ENCODE measurements around the gene PLSCR4.
"Not testable (repeated sequence)": the region's sequence is repeated elsewhere in the genome, so short reads cannot be mapped to it uniquely, and the experiment has no call there.

PLSCR4 gene

DNA sequence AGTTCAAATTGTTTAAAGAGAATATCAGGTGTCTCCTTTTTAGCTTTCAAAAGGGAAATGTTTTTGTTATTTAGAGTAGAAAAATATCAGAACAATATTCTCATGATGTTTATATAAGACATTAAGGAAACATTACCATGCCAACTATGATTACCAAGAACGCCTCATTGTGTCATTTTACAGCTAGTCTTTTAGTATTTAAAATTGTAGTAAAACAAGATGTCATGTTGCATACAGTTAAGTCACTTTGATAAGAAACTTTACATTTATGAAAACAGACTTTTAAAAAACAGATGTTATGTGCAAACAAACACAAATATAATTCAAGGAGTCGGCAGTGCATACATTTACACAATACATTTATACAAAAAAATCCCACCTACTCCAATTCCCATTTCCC is 4.4 kb downstream of the PLSCR4 start:
- no peak for DNase-seq

DNA sequence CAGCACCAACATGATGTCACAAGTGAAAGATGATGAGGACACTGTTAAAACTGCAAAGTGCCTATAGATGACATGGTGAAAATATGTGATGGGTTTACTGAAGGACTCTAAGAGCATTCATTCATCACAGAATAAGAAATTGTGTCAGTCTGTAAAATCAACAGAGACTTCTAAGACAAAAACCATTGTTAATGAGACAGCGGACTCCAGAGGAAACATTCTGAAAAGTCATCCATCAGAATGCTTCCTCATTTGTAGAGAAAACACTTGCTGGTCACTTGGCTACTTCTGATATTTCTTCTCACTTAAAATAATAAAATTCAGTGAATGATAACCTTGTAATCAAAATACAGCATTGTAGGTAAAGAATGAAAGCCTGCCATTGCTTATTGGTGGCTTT is 7.3 kb downstream of the PLSCR4 start:
- DNase-seq, result no peak

DNA sequence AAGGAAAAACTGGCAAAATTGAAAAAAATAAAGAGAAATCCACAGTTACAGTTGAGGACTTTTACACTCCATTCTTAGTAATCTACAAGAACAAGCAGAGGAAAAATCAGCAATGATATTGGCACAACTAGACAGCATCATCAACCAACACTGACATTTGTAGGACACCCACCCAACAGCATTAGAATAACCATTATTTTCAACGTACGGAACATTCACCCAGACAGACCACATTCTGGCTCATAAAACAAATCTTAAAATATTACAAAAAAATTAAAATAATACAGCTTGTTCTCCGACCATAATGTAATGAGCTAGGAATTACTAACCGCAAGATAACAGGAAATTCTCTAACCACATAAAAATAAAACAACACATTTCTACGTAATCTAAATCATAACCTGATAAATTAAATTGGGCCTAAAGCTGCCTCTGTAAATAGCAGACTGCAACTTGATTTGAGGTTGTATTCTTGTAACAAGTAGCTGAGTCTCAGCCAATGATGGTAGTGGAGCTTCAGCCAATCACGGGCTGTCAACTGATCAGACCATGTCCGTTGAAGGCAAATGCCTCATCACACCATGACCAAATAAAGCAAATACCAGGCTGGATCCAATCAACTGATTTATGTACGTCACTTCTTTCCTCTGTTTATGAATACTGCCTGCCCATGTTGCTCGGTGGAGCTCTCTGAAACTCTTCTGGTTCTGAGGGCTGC is 9.2 kb downstream of the PLSCR4 start:
- DNase-seq, result no peak

DNA sequence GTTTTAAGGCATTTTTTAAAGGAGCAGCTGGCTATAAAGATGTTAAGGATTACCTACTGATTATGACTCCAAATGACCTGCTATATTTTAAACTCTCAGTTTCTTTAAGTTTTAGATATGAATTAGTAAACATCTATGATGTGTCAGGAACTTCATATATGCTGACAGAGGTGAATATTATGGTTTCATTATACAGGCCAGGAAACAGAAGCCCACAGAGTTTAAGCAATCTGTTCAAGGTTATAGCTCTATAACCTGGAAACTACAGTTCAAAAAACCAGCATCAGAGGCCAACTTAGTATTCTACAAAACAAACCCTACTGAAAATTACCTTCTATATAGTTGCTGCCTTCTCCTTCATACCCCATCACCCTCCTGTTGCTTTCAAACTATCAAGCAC is 17.4 kb downstream of the PLSCR4 start:
- no peak for DNase-seq

DNA sequence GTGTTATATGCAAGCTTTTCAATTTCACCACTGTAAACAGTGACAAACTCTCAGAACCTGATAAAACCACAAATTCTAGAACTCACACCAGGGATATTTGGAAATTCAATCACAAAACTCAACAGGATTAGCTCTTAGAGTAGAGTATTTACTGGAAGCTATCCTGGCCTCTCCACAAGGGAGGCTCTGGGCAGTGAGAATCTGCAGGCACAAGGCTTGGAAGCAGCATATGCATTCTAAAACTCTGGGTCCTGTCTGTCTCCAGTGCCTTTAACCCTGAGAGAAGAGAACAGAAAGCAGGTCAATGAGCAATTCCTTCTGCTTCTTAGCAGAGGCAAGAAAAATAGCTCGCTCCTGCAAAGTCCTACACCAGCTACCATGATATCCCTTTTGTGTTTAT is 23.4 kb downstream of the PLSCR4 start:
- DNase-seq, result no peak

DNA sequence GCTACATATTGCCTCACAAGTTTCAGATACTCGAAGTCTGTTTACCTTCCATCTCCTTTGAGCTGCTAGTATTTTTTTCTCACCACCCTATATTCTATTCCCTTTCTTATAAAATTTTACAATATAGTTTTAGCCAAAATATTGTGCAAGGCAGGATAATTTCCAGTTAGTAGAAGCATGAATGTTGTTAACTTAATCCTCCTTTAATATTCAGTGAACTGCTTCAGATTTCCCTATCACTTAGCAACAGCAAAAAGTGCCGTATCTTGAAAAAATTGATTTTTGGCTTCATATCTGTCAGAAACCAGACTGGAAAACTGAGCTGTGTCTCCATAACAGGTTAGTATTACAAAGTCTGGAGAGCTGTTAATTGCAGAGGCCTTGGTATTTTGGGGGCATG is 24.0 kb downstream of the PLSCR4 start:
- no peak for DNase-seq

DNA sequence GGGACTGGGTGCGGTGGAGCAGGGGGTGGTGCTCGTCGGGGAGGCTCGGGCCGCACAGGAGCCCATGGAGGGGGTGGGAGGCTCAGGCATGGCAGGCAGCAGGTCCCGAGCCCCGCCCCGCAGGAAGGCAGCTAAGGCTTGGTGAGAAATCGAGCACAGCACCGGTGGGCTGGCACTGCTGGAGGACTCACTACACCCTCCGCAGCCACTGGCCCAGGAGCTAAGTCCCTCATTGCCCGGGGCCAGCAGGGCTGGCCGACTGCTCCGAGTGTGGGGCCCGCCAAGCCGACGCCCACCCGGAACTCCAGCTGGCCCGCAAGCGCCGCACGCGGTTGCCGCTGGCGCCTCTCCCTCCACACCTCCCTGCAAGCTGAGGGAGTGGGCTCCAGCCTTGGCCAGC is 25.4 kb downstream of the PLSCR4 start:
- DNase-seq, result not testable (repeated sequence)

DNA sequence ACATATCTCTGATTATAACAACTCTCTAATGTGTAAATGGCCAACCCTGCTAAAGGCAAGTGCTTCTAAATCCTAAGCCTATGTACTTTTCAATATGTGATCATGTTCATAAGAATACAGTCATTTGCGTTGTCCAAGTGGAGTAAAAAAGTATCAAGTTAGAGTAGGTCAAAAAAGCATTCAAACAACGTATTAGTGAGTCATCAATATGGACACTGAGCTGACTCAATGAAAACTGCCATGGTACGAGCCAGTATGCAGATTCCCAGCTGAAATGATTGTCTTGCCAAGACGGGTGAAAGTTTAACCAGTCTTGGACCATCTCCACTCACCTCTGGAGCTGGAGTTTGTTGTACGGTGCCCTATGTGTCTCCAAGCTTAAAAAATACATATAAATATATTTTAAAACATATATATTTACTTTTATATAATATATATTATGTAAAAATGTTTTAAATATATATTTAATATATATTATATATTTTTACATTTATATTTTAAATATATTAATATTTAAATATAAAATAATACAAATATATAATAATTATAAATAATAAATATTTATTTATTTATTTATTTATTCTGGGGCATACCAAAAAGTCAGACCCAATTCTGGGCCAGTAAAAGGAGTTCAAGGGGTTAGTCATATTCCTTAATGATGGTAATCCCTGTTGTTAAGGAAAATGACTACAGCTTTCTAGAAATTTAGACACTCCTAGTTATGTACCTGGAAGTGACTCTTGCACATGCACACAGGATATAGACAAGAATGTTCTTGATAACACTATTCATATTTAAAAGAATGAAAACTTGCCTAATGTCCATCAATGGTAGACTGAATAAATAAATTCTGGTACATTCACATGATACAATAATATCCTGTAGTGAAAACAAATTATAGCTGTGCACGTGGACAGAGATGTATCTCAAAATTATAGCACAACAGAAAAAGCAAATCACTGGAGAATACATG is 27.2 kb downstream of the PLSCR4 start:
- no peak for DNase-seq

DNA sequence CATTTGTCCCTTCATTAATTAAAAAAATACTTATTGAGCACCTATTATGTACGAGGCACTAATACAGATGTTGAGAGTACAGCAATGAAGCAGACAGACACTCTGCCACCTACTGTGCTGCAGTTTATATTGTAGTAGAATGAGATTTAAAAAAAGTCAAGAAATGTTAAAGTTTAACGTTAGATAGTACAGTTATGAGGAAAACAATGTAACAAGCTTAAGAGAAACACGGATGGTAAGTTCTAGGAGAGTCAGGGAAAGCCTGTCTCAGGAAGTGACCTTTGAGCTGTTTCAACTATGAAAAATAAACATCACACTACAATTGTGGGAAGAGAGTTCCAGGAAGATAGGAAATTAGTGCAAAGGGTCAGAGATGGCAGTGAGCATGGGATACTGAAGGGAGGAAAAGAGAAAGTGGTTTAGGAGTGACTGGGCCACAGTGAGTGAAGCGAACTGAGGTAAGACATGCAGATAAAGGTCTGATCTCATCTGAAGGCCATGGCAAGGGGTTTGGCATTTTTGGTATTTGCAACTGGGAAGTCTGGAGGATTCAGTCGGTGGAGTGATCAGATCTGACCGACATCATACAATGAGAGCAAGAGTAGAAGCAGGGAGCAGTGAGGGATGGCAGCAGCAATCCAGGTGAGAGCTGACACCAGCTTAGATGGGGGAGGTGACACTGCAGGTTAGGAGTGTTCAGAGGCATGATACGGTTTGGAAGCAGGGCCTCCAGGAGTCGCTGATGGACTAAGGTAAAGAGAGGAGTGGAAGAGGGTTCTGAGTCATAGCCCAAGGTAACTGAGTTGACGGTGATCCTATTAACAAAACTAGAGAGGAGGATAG is 28.5 kb downstream of the PLSCR4 start:
- no peak for DNase-seq

DNA sequence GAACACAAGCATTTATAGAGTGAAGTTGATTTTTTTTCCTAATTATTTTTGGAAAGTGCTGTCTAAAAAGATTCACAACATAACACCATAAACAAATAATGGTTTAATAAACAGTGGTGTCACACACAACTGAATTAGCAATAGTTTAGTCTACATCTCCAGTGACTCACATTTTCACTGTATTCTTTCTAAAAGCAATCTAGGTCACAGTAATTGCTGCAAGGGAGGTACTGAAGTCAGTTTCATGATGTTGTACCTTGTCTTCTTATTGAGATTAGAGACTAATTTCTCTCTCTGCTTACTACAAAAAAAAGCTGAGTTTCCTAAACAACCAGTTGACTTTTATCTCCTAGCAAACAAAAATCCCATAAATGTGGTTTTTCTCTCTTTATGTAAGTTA is 29.6 kb downstream of the PLSCR4 start:
- no peak for DNase-seq

DNA sequence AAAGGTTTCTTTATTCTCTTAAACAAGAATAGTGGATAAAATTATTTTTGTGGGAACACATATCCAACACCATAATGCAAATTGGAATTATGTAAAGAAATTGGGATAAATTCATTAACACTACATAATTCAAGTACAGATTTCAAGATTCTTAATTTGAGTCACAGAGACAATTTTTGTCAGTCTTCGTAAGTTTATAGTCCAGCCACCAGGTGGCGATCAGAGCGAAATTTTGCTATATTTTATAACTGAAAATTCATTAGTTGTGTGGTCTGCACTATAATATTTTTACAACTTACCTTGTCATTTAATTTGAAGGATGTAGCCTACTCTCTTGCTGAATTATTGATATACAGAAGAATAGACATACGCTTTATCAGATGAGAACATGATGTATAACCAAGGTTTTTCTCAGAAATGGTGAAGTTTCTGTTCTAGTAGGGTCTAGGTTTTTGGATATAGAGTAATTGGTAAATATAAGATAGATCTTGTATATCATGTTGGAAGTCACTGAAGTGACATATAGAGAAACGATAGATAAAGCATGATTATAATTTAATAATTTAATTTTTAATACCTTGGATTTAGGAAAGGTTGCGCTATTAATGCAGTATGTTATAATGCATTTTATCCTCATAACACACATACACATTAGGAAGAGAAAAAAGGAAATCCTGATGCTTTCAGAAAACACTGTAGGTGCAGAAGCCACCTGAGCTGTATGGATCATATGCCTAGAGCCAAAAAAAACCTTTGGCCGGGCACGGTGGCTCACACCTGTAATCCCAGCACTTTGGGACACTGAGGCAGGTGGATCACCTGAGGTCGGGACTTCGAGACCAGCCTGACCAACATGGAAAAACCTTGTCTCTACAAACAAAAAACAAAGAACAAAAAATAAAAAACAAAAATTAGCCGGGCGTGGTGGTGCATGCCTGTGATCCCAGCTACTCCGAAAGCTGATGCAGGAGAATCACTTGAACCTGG is 31.7 kb downstream of the PLSCR4 start:
- DNase-seq, result no peak

DNA sequence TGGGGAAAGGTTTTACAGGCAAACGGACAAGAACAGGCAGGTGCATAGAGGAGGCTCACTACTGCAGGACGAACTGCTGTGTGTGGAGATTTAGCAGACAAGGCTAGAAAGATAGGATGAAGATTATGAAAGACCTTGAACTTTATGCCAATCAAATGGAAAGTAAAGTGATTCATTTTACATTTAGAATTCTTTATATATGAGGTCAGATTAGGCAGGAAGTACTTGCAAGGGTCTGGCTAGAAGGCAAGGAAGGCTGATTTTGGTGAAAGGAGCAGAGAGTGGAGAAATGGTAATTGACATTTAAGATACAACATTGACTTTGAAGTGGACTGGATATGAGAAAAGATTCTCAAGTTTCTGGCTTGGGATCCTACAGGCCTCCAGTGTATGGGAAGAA is 33.6 kb downstream of the PLSCR4 start:
- no peak for DNase-seq

DNA sequence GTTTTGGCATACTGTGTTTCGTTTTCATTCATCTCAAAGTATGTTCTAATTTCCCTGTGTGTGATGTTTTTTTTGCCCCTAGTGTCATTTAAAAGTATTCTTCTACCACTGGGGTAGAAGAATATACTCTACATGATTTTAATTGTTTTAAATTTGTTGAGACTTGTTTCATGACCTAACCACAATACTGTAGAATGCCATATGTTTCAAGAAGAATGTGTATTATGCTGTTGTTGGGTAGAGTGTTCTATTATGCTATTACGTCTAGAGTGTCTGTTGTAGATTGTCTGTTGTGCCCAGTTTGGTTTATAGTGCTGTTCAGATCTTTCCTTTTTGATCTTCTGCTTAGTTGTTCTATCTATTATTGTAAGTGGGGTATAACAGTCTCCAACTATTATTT is 36.4 kb downstream of the PLSCR4 start:
- no peak for DNase-seq

DNA sequence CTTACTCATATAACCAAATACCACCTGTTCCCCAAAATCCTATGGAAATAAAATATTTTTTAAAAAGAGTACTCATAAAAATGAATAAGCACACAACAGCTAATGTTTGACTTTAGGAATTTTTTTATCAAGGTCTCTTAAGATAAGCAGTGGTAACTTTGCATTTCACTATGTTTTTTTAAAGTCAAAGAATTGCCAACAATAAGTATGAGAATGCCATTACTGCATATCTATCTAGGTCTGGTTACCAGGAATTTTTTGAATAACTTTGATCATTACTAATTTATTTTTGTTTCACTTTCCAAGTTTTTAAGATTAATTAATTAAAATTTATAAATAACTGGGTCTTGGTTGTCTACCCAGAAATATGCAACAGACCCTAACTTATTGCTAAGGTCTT is 41.5 kb downstream of the PLSCR4 start:
- no peak for DNase-seq

DNA sequence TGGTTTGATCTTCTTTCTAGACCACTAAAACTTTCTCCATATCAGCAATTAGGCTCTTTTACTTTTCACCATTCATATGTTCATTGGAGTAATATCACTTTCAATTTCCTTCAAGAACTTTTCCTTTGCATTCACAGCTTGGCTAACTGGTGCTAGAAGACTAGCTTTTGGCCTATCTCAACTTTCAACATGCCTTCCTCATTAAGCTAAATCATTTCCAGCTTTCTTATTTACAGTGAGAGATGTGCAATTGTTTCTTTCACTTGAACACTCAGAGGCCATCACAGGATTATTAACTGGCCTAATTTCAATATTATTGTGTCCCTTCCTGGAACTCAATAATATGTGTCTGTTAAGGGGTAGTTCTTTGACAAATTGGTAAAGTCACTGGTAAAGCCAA is 47.1 kb downstream of the PLSCR4 start:
- no peak for DNase-seq

DNA sequence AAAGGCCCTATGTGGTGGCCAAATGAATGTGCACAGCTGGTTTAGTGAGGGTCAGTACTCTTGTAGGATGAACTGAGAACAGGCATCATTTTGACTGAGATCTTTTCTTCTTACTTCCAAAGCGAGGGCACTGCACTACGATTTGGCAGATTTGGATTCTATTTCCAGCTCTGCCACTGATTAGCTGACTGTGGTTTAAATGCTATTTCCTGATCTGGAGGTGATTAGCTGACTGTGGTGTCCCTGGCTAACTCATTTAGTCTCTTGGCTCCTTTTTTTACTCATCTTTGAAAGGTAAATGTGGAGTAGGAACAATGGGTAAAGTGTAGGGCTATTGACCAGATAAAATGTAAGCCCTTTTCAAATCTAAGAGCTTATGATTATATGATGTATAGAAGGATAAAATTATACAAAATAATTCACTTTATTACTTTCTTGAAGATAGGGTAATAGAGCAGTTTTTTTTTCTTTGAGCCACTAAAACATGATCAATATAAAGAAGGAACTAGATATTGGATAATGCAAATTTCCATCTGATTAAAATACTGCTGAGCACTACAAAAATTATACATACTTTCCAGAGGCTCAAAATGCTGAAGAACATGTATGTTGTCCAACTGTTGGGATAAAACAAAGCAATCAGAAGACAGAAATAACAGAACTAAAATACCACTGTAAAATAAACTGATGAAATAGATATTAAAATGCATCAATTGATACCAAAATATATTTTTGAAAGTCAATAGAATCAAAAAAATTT is 50.3 kb downstream of the PLSCR4 start:
- no peak for DNase-seq

DNA sequence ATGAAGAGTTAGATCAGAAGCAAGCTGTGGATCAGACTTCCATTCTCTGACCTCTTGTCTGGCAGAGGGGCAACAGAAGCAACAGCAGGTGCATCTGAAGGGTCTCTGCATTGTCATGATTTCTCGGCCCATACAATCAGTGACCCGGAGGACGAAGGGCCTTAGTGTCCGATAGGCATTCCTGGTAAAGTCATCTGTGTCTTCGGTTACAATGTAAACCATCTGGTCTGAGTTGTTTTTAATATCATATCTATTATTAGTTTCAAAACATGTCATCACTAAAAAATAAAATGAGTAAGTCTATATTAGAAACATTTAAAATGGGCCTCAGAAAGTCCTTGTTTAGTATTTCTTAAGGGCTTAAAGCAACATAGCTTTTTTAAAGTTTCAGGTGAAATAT is 51.1 kb downstream of the PLSCR4 start:
- DNase-seq, result no peak

DNA sequence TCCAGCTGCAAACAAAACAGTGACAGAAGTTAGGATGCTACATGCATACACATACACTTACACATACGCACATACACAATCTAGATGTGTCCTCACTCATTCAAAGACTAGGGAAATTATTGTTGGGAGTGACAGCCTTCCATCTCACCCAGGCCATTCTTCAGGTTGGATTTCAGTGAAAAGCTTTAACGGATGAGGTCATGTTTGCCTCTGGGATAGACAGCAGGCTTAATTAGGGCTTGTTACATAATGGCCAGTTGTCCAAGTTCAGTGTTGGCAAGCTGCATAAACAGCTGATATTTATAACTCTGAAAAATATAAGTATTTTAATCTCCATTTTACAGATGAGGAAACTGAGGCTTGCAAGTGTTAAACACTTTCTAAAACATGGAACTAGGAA is 54.1 kb downstream of the PLSCR4 start:
- no peak for DNase-seq

DNA sequence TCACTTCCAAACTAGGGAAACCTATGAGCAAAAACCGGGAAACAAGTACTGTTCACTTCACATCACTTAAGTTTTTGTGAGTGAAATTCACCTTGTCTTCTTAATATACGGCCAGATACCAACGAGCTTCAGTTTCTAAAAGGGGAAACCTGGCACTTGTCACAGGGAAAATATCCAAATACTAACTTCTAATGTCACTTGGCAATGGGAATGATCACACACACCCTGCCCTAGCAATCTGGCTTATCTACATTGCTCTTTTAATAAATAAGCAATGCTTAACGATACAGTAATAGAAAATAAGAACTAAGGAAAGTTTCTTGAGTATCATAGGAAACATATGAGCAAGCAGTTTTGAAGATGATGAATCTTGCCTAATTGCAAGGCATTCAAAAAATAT is 55.3 kb downstream of the PLSCR4 start:
- DNase-seq, result no peak

DNA sequence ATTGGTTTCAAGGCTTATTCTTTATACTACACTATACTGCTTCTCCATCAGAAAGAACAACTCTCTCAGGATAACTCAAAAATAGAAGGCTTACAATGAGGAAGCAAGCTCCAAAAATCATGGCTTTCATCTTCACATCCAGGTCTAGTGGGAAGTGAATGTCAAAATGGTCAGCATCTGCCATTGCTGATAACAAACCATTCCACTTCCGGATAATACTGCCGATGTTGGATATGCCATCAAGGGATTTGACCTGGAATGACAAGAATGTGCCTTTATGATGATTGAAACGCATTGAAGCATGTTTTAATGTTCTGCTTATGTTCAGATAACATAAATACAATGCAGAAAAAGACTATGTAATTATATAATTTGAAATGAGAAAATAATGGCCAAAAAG is 55.9 kb downstream of the PLSCR4 start:
- DNase-seq, result no peak

DNA sequence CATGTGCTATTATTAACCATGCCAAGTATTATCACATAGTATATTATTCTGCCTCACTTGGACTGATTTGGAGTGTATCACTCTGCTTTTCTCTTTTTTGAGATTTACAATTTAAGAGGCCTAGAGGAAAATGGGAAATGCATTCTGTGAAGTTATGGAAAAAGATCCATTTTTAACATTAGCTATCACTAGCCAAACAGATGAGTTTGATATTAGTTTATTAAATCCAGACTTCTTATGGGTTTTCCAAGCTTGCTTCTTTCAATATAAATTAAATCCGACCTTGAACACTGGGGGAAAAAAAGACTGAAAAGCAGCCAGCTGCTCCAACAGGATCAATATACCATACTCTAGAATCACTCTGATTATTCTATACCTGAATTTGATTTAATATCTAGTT is 59.9 kb downstream of the PLSCR4 start:
- no peak for DNase-seq
